GM12878 (cell line): ENCODE results near the gene LYPD5.

Source experiments
- CREM ChIP-seq: IDR thresholded peaks from 2 replicates; pipeline ENCODE4 v1.6.1; 2014; ENCODE audit warnings: antibody characterized with exemption, low read depth
- CTCF ChIP-seq, 3 experiments: IDR thresholded peaks in 2 of 3; conservative IDR thresholded peaks in 1 of 3; 2 replicates each; pipeline ENCODE4 v1.5.1; 2011; ENCODE audit warnings: low read depth in 3 of 3, low read length in 3 of 3, mild to moderate bottlenecking in 3 of 3, control low read depth in 2 of 3, moderate library complexity in 2 of 3, inconsistent platforms in 1 of 3, mixed read lengths in 1 of 3; ENCODE audit not compliant: control insufficient read depth in 2 of 3, insufficient read depth in 1 of 3; ENCODE audit errors: extremely low read depth in 1 of 3
- KDM1A ChIP-seq: fragments of 200-600 bp; sonication (generic); IDR thresholded peaks from 2 replicates; pipeline ENCODE4 v1.6.1; 2016; ENCODE audit warnings: borderline replicate concordance
- SMARCA5 ChIP-seq: fragments of 450-650 bp; IDR thresholded peaks from 2 replicates; pipeline ENCODE4 v1.6.1; 2017; ENCODE audit warnings: mild to moderate bottlenecking

DNA sequence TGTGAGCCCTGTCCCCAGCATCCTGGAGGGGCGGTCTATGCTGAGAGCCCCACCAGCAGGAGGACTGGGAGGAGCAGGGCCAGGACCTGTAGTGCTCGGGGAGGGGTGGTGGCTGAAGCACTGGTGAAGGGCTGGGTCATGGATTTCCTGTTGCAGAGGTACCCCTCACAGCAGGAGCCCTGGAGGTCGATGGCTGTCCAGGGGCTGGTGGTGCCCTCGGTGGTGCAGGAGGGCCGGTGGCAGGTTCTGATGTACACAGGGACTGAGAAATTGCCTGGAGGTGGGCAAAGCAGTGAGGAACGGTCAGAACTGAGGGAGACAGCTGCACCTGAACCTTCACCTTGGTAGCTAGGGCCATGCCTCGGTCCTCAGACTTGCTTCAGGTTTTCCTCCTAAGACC, 4.7 kb downstream of the LYPD5 start:
- TF ChIP-seq CTCF (IDR thresholded peaks at IDR 0.05 in 2 of 3, conservative IDR thresholded peaks at IDR 0.05 in 1 of 3; ENCODE audit: control insufficient read depth in 2 of 3, extremely low read depth in 1 of 3, insufficient read depth in 1 of 3, low read depth in 3 of 3, low read length in 3 of 3): no peak
- no peak for TF ChIP-seq KDM1A
- no peak for TF ChIP-seq CREM
- no peak for TF ChIP-seq SMARCA5
